Measurements from ENCODE around the gene SESTD1.
"Not testable (repeated sequence)": the region's sequence is repeated elsewhere in the genome, so short reads cannot be mapped to it uniquely, and the experiment has no call there.

SESTD1 gene

GRCh38 chr2:179234658-179235240 lies 29.9 kb downstream of the SESTD1 start:
- Mint-ChIP-seq H3K4me3 (no peak overlapping the region), H3K9me3 (no peaks in the 10 kb centered on the region), H3K27ac (peak overlapping the region in 1 of 2 donors; percentile 46), H3K4me1 (peaks cover 13% of the 10 kb centered on the region), H3K27me3 (no peaks in the 10 kb centered on the region)
- DNase-seq = no peak
- no peak for ATAC-seq

DNA sequence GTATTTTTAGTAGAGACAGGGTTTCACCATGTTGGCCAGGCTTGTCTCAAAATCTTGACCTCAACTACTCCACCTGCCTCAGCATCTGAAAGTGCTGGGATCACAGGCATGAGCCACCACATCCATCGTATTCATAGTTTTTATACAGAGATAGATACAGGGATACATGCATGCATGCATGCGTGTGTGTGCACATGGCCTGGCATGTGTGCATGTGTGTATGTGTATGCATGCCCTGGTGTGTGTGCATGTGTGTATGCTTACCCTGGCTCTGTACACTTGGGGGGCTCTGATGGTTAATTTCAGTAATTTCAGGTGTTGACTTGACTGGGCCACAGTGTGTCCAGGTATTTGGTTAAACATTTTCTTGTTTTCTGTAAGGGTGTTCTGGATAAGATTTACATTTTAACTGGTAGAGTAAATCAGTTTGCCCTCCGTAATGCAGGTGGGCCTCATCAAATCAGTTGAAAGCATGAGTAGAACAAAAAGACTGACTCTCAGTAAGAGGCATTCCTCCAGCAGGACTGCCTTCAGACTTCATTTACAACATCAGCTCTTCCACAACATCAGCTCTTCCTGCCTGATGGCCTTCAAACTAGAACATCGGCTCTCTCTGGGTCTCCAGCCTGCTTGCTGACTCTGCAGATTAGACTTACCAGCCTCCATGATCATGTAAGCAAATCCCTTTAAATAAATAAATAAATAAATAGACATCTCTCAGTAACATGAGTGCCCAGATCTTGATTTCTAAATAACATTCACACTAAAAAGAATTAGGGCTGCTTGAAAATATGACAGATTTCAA lies 30.8 kb downstream of the SESTD1 start:
- Mint-ChIP-seq H3K4me3 (no peak overlapping the region), H3K27me3 (no peaks in the 10 kb centered on the region), H3K4me1 (peaks cover 4% of the 10 kb centered on the region), H3K27ac (no peak overlapping the region), H3K9me3 (no peaks in the 10 kb centered on the region)
- DNase-seq = no peak
- no peak for ATAC-seq

GRCh38 chr2:179233083-179233490 lies 31.5 kb downstream of the SESTD1 start:
- Mint-ChIP-seq H3K4me1 (no peaks in the 10 kb centered on the region), H3K27ac (no peak overlapping the region), H3K9me3 (no peaks in the 10 kb centered on the region), H3K27me3 (no peaks in the 10 kb centered on the region), H3K4me3 (no peak overlapping the region)
- DNase-seq = no peak
- no peak for ATAC-seq

DNA sequence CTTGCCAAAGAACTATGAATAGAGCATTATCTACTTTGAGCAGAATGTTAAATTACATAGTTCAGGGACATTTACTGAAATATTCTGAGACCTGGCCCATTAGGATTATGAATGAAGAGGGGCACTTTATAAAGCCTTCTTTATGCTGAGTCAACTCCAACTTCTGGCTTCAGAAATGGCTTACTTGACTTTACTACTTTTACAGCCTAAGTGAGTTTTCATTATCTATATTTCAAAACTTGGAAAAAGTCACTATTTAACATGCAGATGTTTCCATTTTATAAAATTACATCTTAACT lies 37.7 kb downstream of the SESTD1 start:
- Mint-ChIP-seq H3K4me3 (no peak overlapping the region), H3K9me3 (no peaks in the 10 kb centered on the region), H3K4me1 (no peaks in the 10 kb centered on the region), H3K27me3 (no peaks in the 10 kb centered on the region), H3K27ac (no peak overlapping the region)
- ATAC-seq (no peak), DNase-seq (no peak)

- ATAC-seq (no peak), DNase-seq (no peak)
- H3K27ac Mint-ChIP-seq = no peak overlapping the region
- no peaks in the 10 kb centered on the region for H3K27me3 Mint-ChIP-seq
- no peak overlapping the region for H3K4me3 Mint-ChIP-seq
- H3K9me3 Mint-ChIP-seq = no peaks in the 10 kb centered on the region
- no peaks in the 10 kb centered on the region for H3K4me1 Mint-ChIP-seq
These were observed 38.2 kb downstream of the SESTD1 start for GRCh38 chr2:179226203-179226960.

DNA sequence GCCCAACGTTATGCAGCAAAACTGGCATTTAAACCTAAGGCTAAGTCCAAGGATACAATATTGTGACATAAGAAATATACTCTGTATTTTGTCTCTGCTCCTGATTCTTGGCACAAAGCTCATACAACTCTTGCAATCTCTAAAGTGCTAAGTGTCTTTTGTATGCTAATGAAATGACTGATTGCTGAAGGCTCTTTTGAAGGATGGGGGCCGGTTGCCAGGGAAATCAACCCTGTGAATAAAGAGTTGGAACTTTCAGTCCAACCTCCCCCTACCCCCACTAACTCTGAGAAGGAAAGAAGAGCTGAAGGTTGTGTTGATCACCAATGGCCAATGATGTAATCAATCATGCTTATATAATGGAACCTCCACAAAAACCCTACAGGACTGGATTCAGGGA lies 40.3 kb downstream of the SESTD1 start:
- Mint-ChIP-seq H3K9me3 (no peaks in the 10 kb centered on the region), H3K4me1 (no peaks in the 10 kb centered on the region), H3K27me3 (no peaks in the 10 kb centered on the region), H3K4me3 (no peak overlapping the region), H3K27ac (no peak overlapping the region)
- DNase-seq (no peak), ATAC-seq (no peak)

DNA sequence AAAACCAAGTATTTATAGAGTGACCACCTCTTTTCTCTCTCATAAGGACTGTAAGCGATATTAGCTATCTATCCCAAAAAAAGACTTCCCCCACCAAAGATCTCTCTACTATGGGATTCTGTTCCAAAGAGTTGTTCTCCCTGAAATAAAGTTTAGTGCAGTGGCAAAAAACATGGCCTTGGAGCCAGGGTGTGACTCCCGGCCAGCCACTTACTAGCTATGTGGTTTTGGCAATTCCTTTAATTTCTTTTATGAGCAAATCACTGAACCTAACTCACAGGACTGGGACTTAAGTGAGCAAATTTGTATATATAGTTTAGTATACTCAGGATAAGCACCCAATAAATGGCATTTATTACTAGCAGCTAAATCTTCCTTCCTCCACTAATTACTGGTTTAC lies 42.6 kb downstream of the SESTD1 start:
- no peak for DNase-seq
- no peak for ATAC-seq
- H3K27me3 Mint-ChIP-seq = no peaks in the 10 kb centered on the region
- no peaks in the 10 kb centered on the region for H3K4me1 Mint-ChIP-seq
- H3K27ac Mint-ChIP-seq = no peak overlapping the region
- H3K4me3 Mint-ChIP-seq = no peak overlapping the region
- H3K9me3 Mint-ChIP-seq = no peaks in the 10 kb centered on the region

DNA sequence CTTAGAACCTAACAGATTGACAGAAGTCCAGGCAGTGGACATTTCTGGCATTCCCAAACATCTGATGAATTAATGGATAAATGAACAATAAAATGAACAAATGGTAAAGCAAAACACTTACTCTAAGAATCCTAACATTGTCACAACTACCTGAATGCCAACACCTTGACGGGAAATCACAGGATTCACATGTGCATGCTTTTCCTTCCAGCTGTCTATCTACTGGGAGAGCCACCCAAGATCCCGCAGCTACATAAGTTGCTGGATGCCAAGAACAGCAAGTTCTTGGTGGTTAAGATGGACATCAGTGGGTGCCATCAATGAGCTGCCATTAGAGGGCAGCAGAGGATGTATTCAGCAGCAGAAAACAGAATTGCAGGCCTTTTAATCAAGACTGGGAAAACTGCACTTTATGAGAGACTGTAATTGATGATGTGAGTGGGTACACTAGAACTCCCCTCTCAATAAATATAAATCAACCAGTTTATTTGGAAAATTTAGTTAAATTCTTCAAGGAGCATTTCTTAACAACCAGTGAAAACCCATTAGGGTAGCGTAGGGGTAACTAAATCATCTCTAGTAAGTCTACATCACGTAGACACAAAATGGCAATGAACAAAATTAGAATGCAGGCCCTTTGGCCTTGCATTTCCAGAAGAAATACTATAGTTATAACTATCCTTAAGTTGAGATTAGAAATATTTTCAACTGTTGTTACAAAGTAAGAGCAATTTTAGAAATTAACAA lies 45.6 kb downstream of the SESTD1 start:
- Mint-ChIP-seq H3K4me1 (no peaks in the 10 kb centered on the region), H3K27me3 (no peaks in the 10 kb centered on the region), H3K9me3 (no peaks in the 10 kb centered on the region), H3K4me3 (no peak overlapping the region), H3K27ac (no peak overlapping the region)
- ATAC-seq (no peak), DNase-seq (peak; percentile 27 to 28)

DNA sequence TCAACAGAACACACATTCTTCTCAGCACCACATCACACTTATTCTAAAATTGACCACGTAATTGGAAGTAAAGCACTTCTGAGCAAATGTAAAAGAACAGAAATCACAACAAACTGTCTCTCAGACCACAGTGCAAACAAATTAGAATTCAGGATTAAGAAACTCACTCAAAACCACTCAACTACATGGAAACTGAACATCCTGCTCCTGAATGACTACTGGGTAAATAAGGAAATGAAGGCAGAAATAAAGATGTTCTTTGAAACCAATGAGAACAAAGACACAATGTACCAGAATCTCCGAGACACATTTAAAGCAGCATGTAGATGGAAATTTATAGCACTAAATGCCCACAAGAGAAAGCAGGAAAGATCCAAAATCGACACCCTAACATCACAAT lies 50.0 kb downstream of the SESTD1 start:
- DNase-seq, H3K27me3 Mint-ChIP-seq, H3K4me1 Mint-ChIP-seq, H3K27ac Mint-ChIP-seq, ATAC-seq, H3K4me3 Mint-ChIP-seq: not testable (repeated sequence)
- peaks cover 4 to 11% of the 10 kb centered on the region in 2 donors for H3K9me3 Mint-ChIP-seq

- H3K4me3 Mint-ChIP-seq = no peak overlapping the region
- H3K27me3 Mint-ChIP-seq = no peaks in the 10 kb centered on the region
- no peak overlapping the region for H3K27ac Mint-ChIP-seq
- no peaks in the 10 kb centered on the region for H3K4me1 Mint-ChIP-seq
- H3K9me3 Mint-ChIP-seq = peaks cover 20% of the 10 kb centered on the region in 2 donors
- no peak for DNase-seq
- no peak for ATAC-seq
These were observed 53.3 kb downstream of the SESTD1 start for GRCh38 chr2:179211355-179211754.

DNA sequence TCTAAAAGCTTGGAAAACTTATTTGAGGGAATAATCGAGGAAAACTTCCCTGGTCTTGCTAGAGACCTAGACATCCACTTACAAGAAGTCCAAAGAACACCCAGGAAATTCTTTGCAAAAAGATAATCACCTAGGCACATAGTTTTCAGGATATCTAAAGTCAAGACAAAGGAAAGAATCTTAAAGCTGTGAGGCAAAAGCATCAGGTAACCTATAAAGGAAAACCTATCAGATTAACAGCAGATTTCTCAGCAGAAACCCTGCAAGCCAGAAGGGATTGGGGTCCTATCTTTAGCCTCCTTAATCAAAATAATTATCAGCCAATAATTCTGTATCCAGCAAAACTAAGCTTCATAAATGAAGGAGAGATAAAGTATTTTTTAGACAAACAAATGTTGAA lies 56.4 kb downstream of the SESTD1 start:
- not testable (repeated sequence) for H3K4me1 Mint-ChIP-seq, H3K27ac Mint-ChIP-seq, H3K27me3 Mint-ChIP-seq, ATAC-seq, H3K4me3 Mint-ChIP-seq, DNase-seq
- H3K9me3 Mint-ChIP-seq = peaks cover 18 to 22% of the 10 kb centered on the region in 2 donors

GRCh38 chr2:179207047-179207446 lies 57.6 kb downstream of the SESTD1 start:
- Mint-ChIP-seq H3K27me3 (no peaks in the 10 kb centered on the region), H3K9me3 (peaks cover 21 to 35% of the 10 kb centered on the region in 2 donors), H3K4me1 (no peaks in the 10 kb centered on the region), H3K27ac (no peak overlapping the region), H3K4me3 (no peak overlapping the region)
- DNase-seq (no peak), ATAC-seq (no peak)

DNA sequence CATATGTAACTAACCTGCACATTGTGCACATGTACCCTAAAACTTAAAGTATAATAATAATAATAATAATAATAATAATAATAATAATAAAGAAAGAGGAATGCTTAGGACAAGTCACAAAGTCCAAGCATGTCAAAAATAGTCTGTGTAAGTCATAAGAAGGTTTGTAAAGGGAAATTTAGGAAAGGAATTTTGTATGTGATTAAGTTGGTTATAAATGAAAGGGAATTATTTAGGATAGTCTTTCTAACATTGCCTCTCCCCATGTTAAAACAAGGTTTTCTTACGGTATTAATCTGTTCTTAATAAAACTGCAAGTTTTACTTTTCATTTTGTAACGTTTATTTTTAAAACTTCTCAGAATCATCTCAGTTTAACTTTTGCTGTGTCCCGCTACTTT lies 62.8 kb downstream of the SESTD1 start:
- DNase-seq = no peak
- no peaks in the 10 kb centered on the region for H3K4me1 Mint-ChIP-seq
- H3K4me3 Mint-ChIP-seq = no peak overlapping the region
- peaks cover 18 to 19% of the 10 kb centered on the region in 2 donors for H3K9me3 Mint-ChIP-seq
- ATAC-seq = no peak
- H3K27ac Mint-ChIP-seq = no peak overlapping the region
- H3K27me3 Mint-ChIP-seq = no peaks in the 10 kb centered on the region

GRCh38 chr2:179195926-179196590 lies 68.6 kb downstream of the SESTD1 start:
- not testable (repeated sequence) for H3K27ac Mint-ChIP-seq, H3K4me3 Mint-ChIP-seq, DNase-seq, H3K4me1 Mint-ChIP-seq, ATAC-seq, H3K27me3 Mint-ChIP-seq
- peaks cover 11 to 14% of the 10 kb centered on the region in 2 donors for H3K9me3 Mint-ChIP-seq

DNA sequence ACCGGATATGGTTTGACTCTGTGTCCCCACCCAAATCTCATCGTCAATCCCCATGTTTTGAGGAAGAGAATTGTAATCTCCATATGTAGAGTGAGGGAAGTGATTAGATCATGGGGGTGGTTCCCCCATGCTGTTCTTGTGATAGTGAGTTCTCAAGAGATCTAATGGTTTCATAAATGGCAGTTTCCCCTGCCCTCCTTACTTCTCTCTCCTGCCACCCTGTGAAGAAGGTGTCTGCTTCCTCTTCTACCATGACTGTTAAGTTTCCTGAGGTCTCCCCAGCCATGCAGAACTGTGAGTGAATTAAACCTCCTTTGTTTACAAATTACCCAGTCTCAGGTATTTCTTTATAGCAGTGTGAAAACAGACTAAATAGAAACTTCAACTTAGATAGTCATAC lies 69.5 kb downstream of the SESTD1 start:
- Mint-ChIP-seq H3K9me3 (peaks cover 14 to 15% of the 10 kb centered on the region in 2 donors), H3K4me3 (no peak overlapping the region), H3K4me1 (no peaks in the 10 kb centered on the region), H3K27me3 (no peaks in the 10 kb centered on the region), H3K27ac (no peak overlapping the region)
- ATAC-seq (no peak), DNase-seq (no peak)

Data from stimulated activated naive CD8-positive, alpha-beta T cell treated with anti-CD3 and anti-CD28 coated beads, Interleukin-15, amount 100 ng/mL, for 72 hours (primary cell).